ENCODE measurements around the gene WNK2.

Gene WNK2

GRCh38 chr9:93207326-93207814 is 23.4 kb downstream of the WNK2 start:
- peak in 36 of 42 donors; percentile 39 to 86 (median 64) for DNase-seq
- intact Hi-C loops (cut with DNase I): no loop called here

DNA sequence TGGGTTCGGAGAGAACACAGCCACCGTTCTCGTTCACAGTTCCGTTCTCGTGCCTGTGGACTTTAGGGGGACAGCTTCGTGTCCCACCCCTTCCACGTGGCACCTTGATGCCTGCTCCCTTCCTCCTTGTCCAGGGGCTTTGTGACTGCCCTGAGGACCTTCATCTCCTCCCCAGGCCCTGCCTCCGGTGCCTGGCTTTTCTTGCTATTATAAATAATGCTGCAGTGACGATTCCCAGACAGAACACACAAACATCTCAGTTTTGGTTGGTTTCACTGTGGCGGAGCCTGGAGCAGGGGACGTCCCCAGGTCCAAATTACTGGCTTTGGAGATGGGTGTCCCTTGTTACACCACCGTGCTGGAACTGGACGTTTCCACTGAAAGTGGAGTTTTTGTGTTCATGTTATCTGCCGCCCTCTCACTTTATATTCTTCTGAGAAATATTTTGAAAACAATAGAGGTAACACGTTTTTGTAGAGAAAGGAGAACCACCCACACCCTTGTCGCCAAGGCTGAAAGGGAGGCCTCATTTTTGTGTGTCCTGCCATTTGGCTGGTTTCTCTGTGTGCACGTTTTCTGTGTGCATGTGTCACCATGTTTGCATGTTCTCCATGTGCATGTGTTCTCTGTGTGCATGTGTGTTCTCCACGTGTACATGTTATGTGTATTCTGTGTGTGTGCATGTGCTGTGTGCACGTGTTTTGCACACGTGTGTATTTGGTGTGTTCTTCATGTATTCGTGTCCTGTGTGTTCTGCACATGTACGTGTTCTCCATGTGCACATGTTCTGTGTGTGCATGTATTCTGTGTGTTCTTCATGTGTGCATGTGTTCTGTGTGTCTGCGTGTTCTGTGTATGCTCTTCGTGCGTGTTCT is 24.2 kb downstream of the WNK2 start:
- no peak for DNase-seq
- intact Hi-C loops (cut with DNase I): no loop called here

DNA sequence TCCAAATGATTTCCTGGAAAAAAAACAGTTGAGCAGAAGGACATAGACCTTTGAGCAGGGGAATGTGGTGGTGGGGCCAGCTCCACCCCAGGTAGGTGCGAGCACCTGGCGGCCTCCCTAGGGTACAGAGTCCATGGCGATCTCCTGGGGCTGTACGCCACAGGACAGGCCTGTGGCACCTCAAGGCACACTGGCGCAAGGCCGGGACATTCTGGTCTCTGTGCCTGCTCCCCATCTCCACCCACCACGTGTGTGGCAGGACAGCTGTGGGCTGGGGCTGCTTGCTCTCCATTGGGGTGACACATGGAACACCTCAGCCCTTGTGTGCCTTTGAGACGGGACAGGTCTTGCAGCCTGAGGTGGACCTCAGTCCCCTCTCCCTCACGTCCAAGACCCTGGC is 25.2 kb downstream of the WNK2 start:
- intact Hi-C loops (cut with DNase I): no loop called here
- DNase-seq: no peak

GRCh38 chr9:93209576-93210323 is 25.8 kb downstream of the WNK2 start:
- intact Hi-C loops (cut with DNase I): no loop called here
- no peak for DNase-seq

GRCh38 chr9:93210324-93210973 is 26.5 kb downstream of the WNK2 start:
- no peak for DNase-seq
- intact Hi-C loops (cut with DNase I): no loop called here

DNA sequence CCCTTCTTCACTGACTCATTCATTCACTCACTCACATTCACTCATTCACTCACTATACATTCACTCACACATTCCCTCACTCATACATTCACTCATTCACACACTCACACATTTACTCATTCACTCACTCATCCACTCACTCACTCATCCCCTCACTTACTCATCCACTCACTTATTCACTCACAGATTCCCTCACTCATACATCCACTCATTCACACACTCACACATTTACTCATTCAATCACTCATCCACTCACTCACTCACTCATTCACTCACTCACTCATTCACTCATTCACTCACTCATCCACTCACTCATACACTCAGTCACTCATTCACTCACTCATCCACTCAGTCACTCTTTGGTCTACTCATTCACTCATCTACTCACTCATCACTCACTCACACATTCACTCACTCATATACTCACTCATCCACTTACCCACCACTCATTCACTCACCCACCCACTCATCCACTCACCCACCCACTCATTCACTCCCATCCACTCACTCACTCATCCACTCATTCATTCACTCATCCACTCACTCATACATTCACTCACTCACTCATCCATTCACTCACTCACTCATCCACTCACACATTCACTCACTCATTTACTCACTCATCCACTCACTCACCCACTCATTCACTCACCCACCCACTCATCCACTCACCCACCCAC is 27.2 kb downstream of the WNK2 start:
- DNase-seq: no peak
- intact Hi-C loops (cut with DNase I): no loop called here

- intact Hi-C loops (cut with DNase I): no loop called here
- DNase-seq: no peak
These were observed 27.7 kb downstream of the WNK2 start for GRCh38 chr9:93211654-93212001.

- DNase-seq: no peak
These were observed 28.5 kb downstream of the WNK2 start for GRCh38 chr9:93212409-93212808.

DNA sequence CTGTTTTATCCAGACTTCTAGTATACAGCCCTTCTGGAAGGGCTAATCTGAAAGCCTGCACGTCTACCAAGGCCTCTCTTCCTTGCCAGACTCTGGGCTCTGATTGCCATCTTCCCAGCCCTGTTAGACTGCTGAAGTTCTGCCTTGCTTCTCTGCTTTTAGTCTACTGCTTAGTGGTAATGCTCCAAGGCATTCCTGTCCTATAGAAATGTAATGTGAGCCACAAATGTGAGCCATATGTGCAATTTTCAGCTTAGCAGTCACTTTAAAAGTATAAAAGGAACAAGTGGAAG is 32.1 kb downstream of the WNK2 start:
- intact Hi-C loops (cut with DNase I): no loop called here

More at GRCh38 chr9:93212409-93212808, 28.5 kb downstream of the WNK2 start:
- intact Hi-C loops (cut with DNase I): no loop called here

DNA sequence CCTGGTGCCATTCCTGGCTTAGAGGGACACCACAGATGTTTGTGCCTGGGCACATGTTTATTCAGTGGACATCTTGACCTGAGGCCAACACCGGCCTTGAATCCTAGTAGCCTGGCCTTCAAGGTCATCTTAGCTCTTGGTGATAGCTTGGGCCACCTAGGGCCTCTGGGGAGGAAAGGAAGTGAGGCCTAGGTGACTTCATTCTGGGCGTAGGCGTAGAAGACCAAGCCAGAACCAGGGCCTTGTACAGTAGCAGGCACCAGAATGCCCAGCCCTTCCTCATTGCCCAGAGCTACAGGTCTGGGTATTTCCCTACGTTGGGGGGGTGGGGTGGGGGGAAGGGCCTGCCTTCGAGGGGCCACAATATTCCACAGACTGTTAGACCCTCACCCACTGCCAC is 33.8 kb downstream of the WNK2 start:
- no peak for DNase-seq
- intact Hi-C loops (cut with DNase I): no loop called here

More for the DNA sequence above, 32.1 kb downstream of the WNK2 start:
- DNase-seq: no peak

GRCh38 chr9:93218161-93218560 is 34.2 kb downstream of the WNK2 start:
- intact Hi-C loops (cut with DNase I): no loop called here

DNA sequence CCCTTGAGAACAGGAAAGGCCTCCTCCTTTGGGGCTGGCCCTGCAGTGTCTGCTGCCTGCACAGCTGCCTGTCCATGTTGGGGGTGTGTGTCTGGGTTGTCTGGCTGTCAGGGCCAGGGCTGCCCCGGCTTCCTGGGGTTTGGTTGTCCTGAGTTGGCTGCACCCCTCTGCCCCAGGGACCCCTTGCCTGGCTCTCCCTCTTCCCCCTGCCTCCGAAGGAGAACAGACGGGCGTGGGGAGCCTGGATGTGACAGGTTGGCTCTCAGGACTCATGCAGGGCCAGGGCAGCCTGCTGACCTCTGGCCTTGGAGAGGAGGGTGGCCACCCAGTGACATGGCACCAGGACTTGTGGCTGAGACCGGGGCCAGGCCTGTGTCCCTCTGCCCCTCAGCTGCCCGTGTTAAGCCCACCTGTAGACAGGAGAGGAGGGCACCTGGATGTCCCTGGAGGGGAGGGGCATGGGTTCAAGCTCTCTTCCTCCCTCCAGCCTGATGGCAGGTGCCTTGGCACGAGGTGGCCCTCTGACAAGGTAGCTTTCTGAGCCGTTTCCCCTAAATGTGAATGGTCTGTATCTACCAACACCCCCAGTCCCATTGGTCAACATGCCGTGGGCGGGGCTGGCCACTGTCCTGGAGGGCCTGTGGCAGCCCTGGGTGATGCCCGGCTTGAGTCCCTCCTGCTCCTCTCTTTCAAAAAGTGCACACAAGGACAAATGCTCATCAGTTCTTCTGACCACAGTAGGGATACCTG is 34.9 kb downstream of the WNK2 start:
- intact Hi-C loops (cut with DNase I): no loop called here
- no peak for DNase-seq

More at GRCh38 chr9:93218161-93218560, 34.2 kb downstream of the WNK2 start:
- no peak for DNase-seq

GRCh38 chr9:93219692-93220091 is 35.8 kb downstream of the WNK2 start:
- DNase-seq: no peak
- intact Hi-C loops (cut with DNase I): no loop called here

DNA sequence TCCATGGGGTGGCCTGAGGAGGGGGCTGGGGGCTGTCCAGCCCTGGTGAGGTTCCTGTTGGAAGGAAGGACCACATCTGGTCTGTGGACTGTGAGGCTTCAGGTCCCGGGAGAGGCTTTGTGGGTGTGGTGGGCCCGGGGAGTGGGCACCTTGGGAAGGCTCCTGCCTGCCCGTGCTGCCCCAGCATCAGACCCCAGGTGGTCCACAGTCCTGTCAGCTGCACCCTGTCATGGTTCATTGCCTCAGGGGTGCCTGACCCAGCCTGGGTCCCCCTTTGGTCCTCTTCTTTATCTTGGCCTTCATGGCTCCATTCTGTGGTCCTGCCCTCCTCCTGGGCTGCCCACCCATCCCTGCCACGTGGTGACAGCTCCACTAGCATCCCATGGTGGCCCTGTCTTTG is 36.7 kb downstream of the WNK2 start:
- DNase-seq: no peak
- intact Hi-C loops (cut with DNase I): no loop called here

GRCh38 chr9:93221044-93221443 is 37.1 kb downstream of the WNK2 start:
- no peak for DNase-seq
- intact Hi-C loops (cut with DNase I): no loop called here

DNA sequence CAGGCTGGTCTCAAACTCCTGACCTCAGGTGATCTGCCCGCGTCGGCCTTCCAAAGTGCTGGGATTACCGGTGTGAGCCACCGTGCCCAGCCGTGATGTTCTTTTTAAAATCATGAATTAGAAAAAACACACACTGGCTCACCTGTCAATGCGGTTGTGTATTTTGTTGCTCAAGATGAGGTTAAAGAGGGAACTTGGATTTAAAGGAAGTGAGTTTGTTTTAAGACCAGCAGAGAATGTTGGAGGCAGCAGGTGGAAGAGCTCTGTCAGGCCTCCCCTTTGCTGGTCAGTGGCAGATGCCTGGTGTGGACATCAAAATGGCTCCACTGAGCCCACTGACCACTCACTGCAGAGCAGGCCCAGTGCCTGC is 38.9 kb downstream of the WNK2 start:
- intact Hi-C loops (cut with DNase I): no loop called here

DNA sequence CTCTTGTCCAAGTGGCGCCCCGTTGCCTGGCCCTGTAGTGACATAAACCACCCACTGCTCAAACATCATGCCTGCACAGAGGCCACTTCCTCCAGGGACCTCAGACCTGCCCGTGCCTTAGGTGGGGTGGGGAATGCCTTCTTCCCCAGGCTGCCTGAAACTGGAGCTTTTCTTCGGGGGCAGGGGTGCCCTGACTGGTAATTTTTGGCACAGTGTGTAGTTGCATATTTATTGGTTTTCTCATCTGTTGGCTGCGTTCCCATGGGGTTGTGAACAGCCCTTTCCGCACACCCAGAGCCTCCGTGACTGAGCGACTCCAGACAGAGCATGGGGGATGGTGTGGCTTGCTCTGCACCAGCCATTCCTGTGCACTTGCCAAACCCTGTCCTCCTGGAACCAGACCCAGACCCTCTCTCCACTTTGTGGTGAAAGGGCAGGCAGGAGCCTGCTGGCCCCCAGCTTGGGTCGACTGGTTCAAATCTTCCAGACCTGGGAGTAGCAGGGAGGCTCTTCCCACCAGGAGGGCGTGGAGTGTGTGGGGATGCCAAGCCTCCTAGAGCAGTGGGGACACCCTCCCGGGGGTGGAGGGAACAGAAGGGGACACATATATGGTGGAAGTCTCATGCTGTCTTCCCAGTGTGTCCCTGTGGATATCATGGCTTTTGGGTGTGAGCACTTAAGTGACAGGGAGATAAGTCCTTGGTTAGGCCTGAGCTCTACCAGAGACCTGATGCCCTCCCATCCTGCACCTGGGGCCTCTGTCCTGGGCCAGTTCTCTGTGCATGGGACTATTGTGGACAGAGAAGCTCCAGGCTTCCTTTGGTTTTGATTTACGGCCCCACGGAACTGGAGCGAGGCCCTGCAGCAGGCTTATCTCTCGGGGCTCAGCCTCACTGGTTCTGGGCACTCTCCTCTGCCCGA is 39.6 kb downstream of the WNK2 start:
- no peak for DNase-seq
- intact Hi-C loops (cut with DNase I): no loop called here

More for the DNA sequence above, 38.9 kb downstream of the WNK2 start:
- DNase-seq: no peak

GRCh38 chr9:93224591-93224990 is 40.7 kb downstream of the WNK2 start:
- intact Hi-C loops (cut with DNase I): no loop called here
- DNase-seq: no peak
